Glomerular endothelial cell (primary cell): Measurements from ENCODE around the gene LIPK. TPM values are rescaled to one million over a fixed set of nuclear protein-coding genes. Genes with fewer than 3 reads are reported as not detected.

Experiments
- DNase-seq: peaks from one replicate; pipeline ENCODE4 v3.0.0-alpha.2; 2011; ENCODE audit warnings: low read depth, low spot score; ENCODE audit errors: extremely low read depth
- total RNA-seq: library from RNA; depleted of rRNA; stranded (reverse); fragments of >200 nt; gene quantifications from 2 replicates; pipeline ENCODE4 v1.2.3, GENCODE V29; 2015

Gene LIPK
- total RNA-seq, 1 donor from 2014 or later, result not detected

DNA sequence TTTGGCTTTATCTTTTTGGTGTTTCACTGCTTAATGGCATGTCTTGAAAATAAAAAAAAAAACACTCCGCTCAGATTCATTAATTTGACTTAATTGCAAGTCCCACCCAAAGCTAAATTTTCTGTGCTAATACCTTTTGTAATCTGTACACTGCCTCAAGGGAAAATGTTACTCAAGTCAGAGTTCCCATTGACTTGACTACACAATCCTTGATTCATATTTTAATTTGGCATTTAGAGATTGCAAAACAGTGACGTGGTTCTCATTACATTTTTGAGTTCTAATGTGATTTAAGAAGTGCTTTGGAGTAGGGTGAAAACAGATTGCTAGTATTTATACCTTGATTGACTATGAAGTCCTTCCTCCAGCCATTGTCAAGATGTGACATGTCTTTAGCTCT lies 75.2 kb downstream of the LIPK start:
- DNase-seq, result no peak

DNA sequence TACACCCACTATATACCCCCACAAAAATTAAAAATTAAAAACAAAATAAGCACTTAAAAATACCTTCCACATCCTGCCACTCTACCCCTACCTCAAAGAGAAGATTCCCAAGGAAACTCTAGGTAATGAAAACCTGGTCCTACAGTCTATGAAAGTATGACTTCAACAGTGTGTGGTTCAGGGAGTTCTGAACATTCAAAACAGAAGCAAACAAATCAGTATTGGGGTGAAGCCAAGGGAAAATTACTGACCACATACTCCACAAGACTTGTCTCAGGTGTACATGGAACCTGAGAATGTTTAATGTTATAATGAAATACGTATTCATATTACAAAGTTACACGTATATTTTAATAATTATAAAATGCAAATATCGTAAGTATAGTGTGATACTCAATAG lies 76.2 kb downstream of the LIPK start:
- DNase-seq, result no peak

DNA sequence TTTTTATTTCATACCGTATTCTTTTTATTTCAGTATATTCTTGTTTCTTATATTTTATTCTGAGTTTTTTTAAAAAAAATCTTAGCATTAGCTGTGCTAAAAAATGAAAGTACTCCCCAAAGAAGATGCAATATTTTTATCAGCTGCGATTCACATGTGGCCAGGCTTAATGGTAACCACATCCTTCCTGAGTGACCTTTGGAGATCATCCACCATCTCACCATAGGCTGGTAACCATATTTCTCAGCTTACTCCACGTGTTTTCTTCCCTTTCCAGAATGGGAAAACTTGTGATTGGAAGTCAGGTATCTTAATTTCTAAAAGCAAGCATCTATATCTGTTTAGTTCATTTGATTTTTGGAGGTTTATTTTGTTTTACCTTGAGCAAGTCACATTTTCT lies 77.7 kb downstream of the LIPK start:
- no peak for DNase-seq

DNA sequence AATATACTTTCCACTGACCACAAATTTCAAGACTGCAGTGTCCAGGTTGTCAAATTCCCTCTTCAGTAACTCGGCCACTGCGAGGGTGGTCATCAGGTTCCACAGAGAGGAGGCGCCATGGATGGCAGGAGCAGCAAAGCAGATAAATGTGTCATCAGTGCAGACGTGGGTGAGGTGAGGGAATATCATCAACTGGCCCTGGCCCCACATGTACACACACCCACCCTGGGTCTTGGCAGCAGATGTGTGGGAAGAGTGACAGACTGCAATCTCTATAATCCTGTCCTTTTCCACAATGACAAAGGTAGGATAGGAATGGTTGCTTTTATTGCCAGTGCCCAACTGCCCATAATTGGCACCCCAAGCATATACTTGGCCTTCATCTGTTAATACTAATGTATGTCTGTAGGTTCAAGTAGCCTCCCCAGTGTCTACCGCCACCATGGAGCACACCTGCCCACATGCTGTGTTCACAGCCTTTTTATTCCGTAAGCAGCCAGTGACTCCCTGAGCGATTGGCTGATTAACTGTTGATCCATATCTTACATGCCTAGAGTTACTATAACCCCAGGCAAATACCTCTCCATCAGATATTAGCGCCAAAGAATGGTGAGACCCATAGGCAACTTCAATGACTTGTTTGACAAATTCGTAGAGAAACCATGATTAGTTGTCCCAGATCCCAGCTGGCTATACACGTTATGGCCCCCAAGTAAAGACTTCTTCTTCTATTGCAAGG lies 80.2 kb downstream of the LIPK start:
- DNase-seq, result no peak

DNA sequence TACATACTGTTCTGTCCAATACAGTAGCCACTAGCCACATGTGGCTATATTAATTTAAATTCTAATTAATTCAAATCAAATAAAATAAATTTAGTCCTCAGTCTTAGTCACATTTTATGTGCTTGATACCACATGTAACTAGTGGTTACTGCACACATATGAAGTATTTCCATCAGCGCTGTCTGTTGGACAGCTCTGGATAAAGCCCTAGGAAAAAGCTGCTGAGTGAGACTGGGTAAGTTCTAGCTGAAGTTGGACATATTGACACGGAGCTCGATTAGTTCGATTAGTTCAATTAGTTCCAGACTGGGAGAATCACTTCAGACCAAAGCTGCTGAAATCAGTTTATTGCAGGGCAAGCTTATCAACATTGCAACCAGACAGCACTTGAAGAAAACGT lies 81.4 kb downstream of the LIPK start:
- no peak for DNase-seq

DNA sequence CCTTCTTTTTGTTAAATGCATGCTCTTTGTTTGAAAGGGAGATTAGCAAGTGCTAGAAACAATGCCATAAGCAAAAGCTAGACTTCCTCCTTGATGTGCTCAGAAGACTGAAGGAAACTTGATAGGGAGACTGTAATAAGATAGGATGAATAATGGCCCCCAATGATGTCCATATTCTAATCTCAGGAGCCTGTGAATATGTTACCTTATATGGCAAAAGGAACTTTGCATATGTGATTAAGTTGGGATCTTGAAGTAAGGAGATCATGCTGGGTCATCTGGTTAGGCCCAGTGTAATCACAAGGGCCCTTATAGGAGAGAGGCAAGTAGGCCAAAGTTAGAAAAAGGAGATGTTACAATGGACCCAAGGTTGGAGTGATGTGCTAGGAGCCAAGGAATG lies 82.9 kb downstream of the LIPK start:
- DNase-seq, result no peak

DNA sequence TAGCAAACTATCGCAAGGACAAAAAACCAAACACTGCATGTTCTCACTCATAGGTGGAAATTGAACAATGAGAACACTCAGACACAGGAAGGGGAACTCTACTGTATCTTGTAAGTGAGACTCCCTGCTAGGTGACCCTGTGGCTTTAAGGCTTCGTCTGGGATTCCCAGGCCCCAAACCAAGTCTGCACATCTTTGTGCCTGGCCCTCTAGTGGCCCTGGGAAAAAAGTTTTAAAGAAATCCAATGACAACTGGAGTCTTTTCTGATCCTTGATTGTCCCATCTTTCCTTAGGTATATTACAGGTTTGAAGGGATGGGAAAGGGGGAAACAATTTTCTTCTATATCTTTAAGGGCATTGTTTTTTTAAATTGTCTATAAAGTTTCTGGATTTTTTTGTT lies 85.9 kb downstream of the LIPK start:
- no peak for DNase-seq

DNA sequence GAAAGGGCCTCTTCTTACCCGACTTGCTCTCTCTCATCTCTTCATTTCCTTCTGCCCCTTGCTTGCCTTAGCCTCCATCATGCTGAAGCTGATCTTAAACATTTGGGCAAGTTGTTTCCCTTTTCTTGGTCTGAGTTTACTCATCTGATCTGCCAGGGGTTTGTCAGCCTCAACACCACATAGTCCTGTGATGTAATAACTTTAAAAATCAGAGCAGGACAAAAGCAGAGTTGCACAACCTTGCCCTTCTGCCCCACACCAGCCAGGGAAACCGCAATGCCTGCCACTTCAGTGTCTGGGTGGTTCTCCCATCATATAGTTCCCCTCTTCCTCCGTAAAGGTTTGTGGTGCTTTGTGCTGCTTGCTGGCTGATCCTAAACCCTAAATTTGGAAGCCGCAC lies 86.6 kb downstream of the LIPK start:
- DNase-seq, result no peak

DNA sequence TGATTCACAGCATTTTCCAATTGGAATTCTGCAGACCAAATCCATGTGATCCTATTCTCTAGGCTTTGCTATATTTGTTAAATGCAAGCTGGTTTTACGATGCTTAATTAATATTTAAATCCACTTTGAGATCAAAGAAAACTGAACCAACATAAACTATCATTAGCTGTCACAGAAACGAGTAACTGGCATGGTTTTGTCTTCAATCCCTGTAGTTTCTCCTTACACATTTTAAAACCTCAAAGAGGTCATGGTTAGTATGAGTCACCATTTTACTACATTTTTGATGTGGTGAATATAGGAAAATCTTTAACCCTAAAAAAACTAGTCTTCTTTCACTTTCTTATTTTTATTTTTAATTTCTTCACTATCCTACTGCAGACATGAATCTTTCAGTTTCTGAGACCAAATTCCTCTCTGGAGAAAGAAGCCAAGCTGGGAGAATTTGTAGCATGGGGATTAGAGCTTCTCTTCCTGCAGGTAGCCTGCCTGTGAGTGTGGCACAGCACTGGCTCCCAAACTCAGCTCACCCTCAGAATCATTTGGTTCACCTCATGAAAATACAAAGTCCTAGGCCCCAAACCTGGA lies 87.8 kb downstream of the LIPK start:
- no peak for DNase-seq

DNA sequence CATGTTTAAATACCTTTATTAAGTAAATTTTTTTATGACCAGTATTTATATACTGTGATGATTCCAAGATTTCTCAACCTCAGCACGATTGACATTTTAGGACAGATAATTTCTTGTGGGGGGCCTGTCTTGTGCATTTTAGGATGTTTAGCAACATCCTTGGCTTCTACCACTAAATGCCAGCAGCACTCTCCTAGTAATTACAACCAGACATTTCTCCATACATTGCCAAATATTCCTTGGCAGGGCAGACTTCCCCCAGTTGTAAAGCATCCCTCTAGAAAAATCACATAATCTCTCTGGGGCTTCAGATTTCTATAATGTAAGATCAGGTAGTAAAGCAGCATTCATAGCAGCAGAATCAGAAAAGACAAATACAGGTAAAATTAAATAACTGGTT lies 88.7 kb downstream of the LIPK start:
- DNase-seq, result no peak

DNA sequence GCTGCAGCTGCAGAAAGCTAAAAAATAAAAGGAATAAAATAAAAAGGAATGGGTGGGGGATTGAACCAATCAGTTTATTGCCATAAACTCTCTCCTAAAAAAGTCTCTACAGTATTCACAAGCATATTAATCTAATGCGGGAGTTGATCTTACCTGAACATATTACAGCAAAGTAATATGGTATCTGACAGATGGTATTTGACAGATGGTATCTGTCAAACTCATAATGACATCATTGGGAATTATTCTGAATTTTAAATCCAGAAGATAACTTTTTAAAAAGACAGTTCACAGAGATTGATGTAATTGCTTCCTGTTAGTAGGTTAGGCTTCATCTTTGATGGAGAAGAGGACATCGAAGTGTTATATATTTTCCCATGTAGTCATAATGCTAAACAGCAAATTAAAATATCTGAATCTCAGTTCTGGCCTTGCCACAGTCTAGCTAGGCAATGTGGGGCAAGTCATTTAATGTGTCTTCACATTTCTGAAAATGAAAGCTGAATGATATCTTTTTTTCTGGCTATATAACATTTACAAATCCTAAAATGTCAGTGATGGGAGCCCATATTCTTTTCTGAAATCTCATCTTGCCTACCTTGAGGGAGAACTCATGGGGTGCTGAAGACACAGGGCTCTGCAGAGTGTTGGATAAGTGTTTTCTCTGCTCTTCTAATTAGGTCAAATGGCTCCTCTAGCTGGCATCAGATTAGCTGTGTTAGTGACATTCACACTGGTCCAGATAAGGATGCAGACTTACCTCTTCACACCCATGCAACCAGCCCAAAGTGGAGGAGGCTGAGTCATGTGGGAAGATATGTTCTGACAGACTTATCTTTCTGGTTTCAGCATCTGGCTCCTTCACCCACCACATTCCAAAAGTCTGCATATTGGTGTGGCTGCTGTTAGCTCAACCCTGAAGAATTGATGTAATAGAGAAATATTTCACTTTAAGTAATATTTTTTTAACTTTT lies 94.4 kb downstream of the LIPK start:
- no peak for DNase-seq

Other genes with a start within 250 kb of the LIPK start
- 1.5 and 5.9 TPM in 2 replicates for gene RNLS, start 122.9 kb upstream of the LIPK start, total RNA-seq
- gene LIPJ, start 119.5 kb upstream of the LIPK start, total RNA-seq, result not detected in 2 replicates
- 0.18 TPM in 1 of 2 replicates, not detected in the other for gene LIPF, start 41.8 kb upstream of the LIPK start, total RNA-seq
- not detected in 2 replicates for gene LIPN, start 53.8 kb downstream of the LIPK start, total RNA-seq
- gene LIPM, start 96.5 kb downstream of the LIPK start, total RNA-seq, result not detected in 2 replicates
- not detected in 2 replicates for gene ANKRD22, start 145.6 kb downstream of the LIPK start, total RNA-seq
- 1.2 and 1.8 TPM in 2 replicates for gene STAMBPL1, start 174.0 kb downstream of the LIPK start, total RNA-seq
- 62.1 and 106 TPM in 2 replicates for gene ACTA2, start 246.5 kb downstream of the LIPK start, total RNA-seq